ENCODE measurements around the gene UBTD1.
"Not testable (repeated sequence)": the region's sequence is repeated elsewhere in the genome, so short reads cannot be mapped to it uniquely, and the experiment has no call there.

DNA sequence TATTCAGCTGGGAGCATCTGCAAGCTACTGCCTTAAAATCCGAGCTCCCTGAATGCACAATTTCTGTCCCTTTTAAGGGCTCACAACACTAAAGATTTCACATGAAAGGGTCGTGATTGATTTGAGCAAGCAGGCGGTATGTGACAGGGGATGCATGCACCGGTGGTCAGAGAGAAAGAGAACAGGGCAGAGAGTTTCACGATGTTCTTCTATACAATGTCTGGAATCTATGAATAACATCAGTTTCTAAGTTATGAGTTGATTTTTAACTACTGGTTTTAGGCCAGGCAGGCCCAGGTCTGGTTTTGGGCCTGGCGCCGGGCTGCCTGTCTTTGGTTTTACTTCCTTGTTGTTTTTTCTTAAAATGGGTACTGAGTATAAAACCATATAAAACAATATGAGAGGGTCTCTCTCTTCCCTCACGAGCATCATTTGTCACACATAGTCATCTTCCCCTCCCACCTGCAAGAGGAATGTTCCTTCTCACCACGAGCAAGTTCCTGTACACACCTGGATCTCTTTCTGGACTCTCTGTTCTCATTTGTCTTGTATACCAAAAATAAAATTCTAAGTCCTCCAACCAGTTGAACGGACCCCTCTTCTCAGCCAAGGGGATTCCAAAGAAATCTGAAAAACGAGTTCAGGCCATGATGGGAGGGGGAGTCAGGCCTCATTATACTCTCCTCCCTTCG lies 62.8 kb downstream of the UBTD1 start:
- TF ChIP-seq, protein P1, sequence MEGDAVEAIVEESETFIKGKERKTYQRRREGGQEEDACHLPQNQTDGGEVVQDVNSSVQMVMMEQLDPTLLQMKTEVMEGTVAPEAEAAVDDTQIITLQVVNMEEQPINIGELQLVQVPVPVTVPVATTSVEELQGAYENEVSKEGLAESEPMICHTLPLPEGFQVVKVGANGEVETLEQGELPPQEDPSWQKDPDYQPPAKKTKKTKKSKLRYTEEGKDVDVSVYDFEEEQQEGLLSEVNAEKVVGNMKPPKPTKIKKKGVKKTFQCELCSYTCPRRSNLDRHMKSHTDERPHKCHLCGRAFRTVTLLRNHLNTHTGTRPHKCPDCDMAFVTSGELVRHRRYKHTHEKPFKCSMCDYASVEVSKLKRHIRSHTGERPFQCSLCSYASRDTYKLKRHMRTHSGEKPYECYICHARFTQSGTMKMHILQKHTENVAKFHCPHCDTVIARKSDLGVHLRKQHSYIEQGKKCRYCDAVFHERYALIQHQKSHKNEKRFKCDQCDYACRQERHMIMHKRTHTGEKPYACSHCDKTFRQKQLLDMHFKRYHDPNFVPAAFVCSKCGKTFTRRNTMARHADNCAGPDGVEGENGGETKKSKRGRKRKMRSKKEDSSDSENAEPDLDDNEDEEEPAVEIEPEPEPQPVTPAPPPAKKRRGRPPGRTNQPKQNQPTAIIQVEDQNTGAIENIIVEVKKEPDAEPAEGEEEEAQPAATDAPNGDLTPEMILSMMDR (IDR thresholded peaks at IDR 0.05) = not testable (repeated sequence)
- TF ChIP-seq POLR2A, POLR2AphosphoS5 (IDR thresholded peaks at IDR 0.05): not testable (repeated sequence)
